ENCODE results near the gene SLC39A6. TPM values are rescaled to one million over a fixed set of nuclear protein-coding genes. Genes with fewer than 3 reads are reported as not detected.
"Not testable (repeated sequence)": the region's sequence is repeated elsewhere in the genome, so short reads cannot be mapped to it uniquely, and the experiment has no call there.

SLC39A6 gene
- total RNA-seq, 2 experiments from 2014 or later: 20.1 to 22.5 TPM

GRCh38 chr18:36109737-36110136 is 19.4 kb downstream of the SLC39A6 start:
- DNase-seq: no peak
- Mint-ChIP-seq H3K4me1 (no peaks in the 10 kb centered on the region), H3K27me3 (no peaks in the 10 kb centered on the region), H3K36me3 (ENCODE audit: low read depth) (peaks cover 24% of the 10 kb centered on the region), H3K4me3 (no peak overlapping the region), H3K27ac (no peak overlapping the region), H3K9me3 (no peaks in the 10 kb centered on the region)
- POLR2A ChIA-PET: no interaction called here
- CTCF ChIA-PET: no interaction called here

GRCh38 chr18:36108601-36109000 is 20.5 kb downstream of the SLC39A6 start:
- peaks cover 18% of the 10 kb centered on the region for H3K36me3 Mint-ChIP-seq (ENCODE audit: low read depth)
- no peaks in the 10 kb centered on the region for H3K9me3 Mint-ChIP-seq
- no peaks in the 10 kb centered on the region for H3K27me3 Mint-ChIP-seq
- no peak overlapping the region for H3K27ac Mint-ChIP-seq
- no peaks in the 10 kb centered on the region for H3K4me1 Mint-ChIP-seq
- H3K4me3 Mint-ChIP-seq: no peak overlapping the region
- ChIA-PET CTCF (no interaction called here), POLR2A (no interaction called here)
- no peak for DNase-seq

- POLR2A ChIA-PET: no interaction called here
Measured at GRCh38 chr18:36108196-36108595, 20.9 kb downstream of the SLC39A6 start.

DNA sequence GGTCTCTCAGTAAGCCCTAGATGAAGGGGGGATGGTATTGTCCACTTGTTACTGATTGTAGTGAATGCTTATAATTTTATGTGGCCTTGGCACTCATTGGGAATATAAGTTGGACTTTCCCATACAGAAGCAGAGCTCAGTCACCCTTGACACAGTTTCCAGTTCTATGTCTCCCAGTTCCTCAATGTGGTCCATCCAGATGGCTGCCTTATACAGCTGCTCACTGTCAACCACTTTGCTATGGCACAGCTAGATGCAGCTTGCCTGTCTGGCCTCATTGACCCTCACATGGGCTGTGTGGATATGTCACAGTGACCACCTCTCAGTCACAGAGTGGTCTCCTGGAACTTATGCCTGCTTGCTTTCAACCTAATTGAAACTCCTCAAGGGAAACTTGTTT is 21.7 kb downstream of the SLC39A6 start:
- H3K4me3 Mint-ChIP-seq: no peak overlapping the region
- H3K9me3 Mint-ChIP-seq: peaks cover under 1% of the 10 kb centered on the region
- ChIA-PET CTCF (interaction anchor here (0.6 to 0.7 kb wide), 2 partner anchors 10 to 11 kb away, joined by 3 read pairs; no protein-coding TSS in a partner anchor), POLR2A (no interaction called here)
- no peak for DNase-seq
- peaks cover 14% of the 10 kb centered on the region for H3K36me3 Mint-ChIP-seq (ENCODE audit: low read depth)
- H3K27ac Mint-ChIP-seq: no peak overlapping the region
- H3K4me1 Mint-ChIP-seq: peaks cover 2% of the 10 kb centered on the region
- peaks cover 3% of the 10 kb centered on the region for H3K27me3 Mint-ChIP-seq

More at GRCh38 chr18:36108196-36108595, 20.9 kb downstream of the SLC39A6 start:
- DNase-seq: no peak
- H3K27ac Mint-ChIP-seq: no peak overlapping the region
- H3K36me3 Mint-ChIP-seq (ENCODE audit: low read depth): peaks cover 17% of the 10 kb centered on the region
- H3K9me3 Mint-ChIP-seq: no peaks in the 10 kb centered on the region
- no peaks in the 10 kb centered on the region for H3K27me3 Mint-ChIP-seq
- no peak overlapping the region for H3K4me3 Mint-ChIP-seq
- peaks cover 2% of the 10 kb centered on the region for H3K4me1 Mint-ChIP-seq
- CTCF ChIA-PET: interaction anchor here (0.7 kb wide), 1 partner anchor 10 kb away, joined by 3 read pairs; no protein-coding TSS in a partner anchor

DNA sequence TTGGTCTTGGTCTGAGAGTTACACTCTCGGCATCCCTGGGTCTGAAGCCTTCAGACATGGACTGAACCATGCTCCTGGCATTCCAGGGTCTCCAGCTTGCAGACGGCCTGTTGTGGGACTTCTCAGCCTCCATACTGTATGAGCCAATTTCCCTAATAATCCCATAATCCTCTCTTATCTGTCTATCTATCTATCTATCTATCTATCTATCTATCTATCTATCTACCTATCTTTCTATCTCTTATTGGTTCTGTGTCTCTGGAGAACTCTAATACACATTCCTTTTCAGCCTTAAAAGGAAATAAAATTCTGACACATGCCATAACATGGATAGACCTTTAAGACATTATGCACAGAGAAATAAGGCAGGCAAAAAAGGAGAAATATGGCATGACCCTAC is 24.4 kb downstream of the SLC39A6 start:
- CTCF ChIA-PET: interaction anchor here (1.1 kb wide), 1 partner anchor 9 kb away, joined by 5 read pairs; no protein-coding TSS in a partner anchor
- peaks cover 6% of the 10 kb centered on the region for H3K27me3 Mint-ChIP-seq
- H3K4me1 Mint-ChIP-seq: peaks cover 2% of the 10 kb centered on the region
- H3K9me3 Mint-ChIP-seq: peaks cover 5% of the 10 kb centered on the region
- no peak overlapping the region for H3K4me3 Mint-ChIP-seq
- no peak for DNase-seq
- no peak overlapping the region for H3K27ac Mint-ChIP-seq
- peaks cover 2% of the 10 kb centered on the region for H3K36me3 Mint-ChIP-seq (ENCODE audit: low read depth)
- POLR2A ChIA-PET: no interaction called here

GRCh38 chr18:36101943-36102342 is 27.2 kb downstream of the SLC39A6 start:
- no peak overlapping the region for H3K4me3 Mint-ChIP-seq
- no peak overlapping the region for H3K27ac Mint-ChIP-seq
- H3K36me3 Mint-ChIP-seq (ENCODE audit: low read depth): no peaks in the 10 kb centered on the region
- ChIA-PET CTCF (no interaction called here), POLR2A (no interaction called here)
- peaks cover 5% of the 10 kb centered on the region for H3K9me3 Mint-ChIP-seq
- peaks cover 8% of the 10 kb centered on the region for H3K27me3 Mint-ChIP-seq
- DNase-seq: no peak
- peaks cover 2% of the 10 kb centered on the region for H3K4me1 Mint-ChIP-seq

GRCh38 chr18:36099311-36099710 is 29.8 kb downstream of the SLC39A6 start:
- POLR2A ChIA-PET: no interaction called here

GRCh38 chr18:36096955-36097354 is 32.2 kb downstream of the SLC39A6 start:
- ChIA-PET CTCF (no interaction called here), POLR2A (no interaction called here)
- DNase-seq: no peak
- H3K27ac Mint-ChIP-seq: no peak overlapping the region
- peaks cover under 1% of the 10 kb centered on the region for H3K9me3 Mint-ChIP-seq
- H3K4me3 Mint-ChIP-seq: no peak overlapping the region
- no peaks in the 10 kb centered on the region for H3K36me3 Mint-ChIP-seq (ENCODE audit: low read depth)
- H3K4me1 Mint-ChIP-seq: peaks cover 11% of the 10 kb centered on the region
- peaks cover 13% of the 10 kb centered on the region for H3K27me3 Mint-ChIP-seq

More at GRCh38 chr18:36099311-36099710, 29.8 kb downstream of the SLC39A6 start:
- H3K4me3 Mint-ChIP-seq: no peak overlapping the region
- H3K27me3 Mint-ChIP-seq: peaks cover 14% of the 10 kb centered on the region
- H3K36me3 Mint-ChIP-seq (ENCODE audit: low read depth): no peaks in the 10 kb centered on the region
- H3K9me3 Mint-ChIP-seq: peaks cover 5% of the 10 kb centered on the region
- DNase-seq: no peak
- H3K4me1 Mint-ChIP-seq: peaks cover 2% of the 10 kb centered on the region
- H3K27ac Mint-ChIP-seq: no peak overlapping the region
- CTCF ChIA-PET: interaction anchor here (0.8 to 1.1 kb wide), 2 partner anchors 70 to 185 kb away, joined by 3 to 5 read pairs; no protein-coding TSS in a partner anchor

- H3K27ac Mint-ChIP-seq: peak overlapping the region; percentile 26
- no peak overlapping the region for H3K4me3 Mint-ChIP-seq
- H3K36me3 Mint-ChIP-seq (ENCODE audit: low read depth): no peaks in the 10 kb centered on the region
- CTCF ChIA-PET: interaction anchor here (0.8 to 1.2 kb wide), 7 partner anchors 9 to 187 kb away, joined by 3 to 5 read pairs (median 3); no protein-coding TSS in a partner anchor
- H3K4me1 Mint-ChIP-seq: peaks cover 11% of the 10 kb centered on the region
- peak; percentile 20 for DNase-seq
- no peaks in the 10 kb centered on the region for H3K9me3 Mint-ChIP-seq
- H3K27me3 Mint-ChIP-seq: peaks cover 12% of the 10 kb centered on the region
- POLR2A ChIA-PET: no interaction called here
Measured at GRCh38 chr18:36095936-36096519, 33.1 kb downstream of the SLC39A6 start.

GRCh38 chr18:36094431-36094830 is 34.7 kb downstream of the SLC39A6 start:
- ChIA-PET POLR2A (no interaction called here), CTCF (no interaction called here)
- DNase-seq: no peak
- H3K27me3 Mint-ChIP-seq: peaks cover 13% of the 10 kb centered on the region
- H3K4me3 Mint-ChIP-seq: no peak overlapping the region
- H3K36me3 Mint-ChIP-seq (ENCODE audit: low read depth): no peaks in the 10 kb centered on the region
- H3K27ac Mint-ChIP-seq: no peak overlapping the region
- no peaks in the 10 kb centered on the region for H3K9me3 Mint-ChIP-seq
- H3K4me1 Mint-ChIP-seq: peaks cover 11% of the 10 kb centered on the region

- H3K4me1 Mint-ChIP-seq: peaks cover 11% of the 10 kb centered on the region
- H3K27me3 Mint-ChIP-seq: peaks cover 13% of the 10 kb centered on the region
- POLR2A ChIA-PET; H3K27ac Mint-ChIP-seq; H3K9me3 Mint-ChIP-seq; H3K4me3 Mint-ChIP-seq; DNase-seq; CTCF ChIA-PET; H3K36me3 Mint-ChIP-seq (ENCODE audit: low read depth): not testable (repeated sequence)
Measured at GRCh38 chr18:36092116-36092515, 37.0 kb downstream of the SLC39A6 start.

- CTCF ChIA-PET: interaction anchor here (0.7 kb wide), 1 partner anchor 202 kb away, joined by 3 read pairs; no protein-coding TSS in a partner anchor
- no peaks in the 10 kb centered on the region for H3K9me3 Mint-ChIP-seq
Measured at GRCh38 chr18:36089001-36089400, 40.1 kb downstream of the SLC39A6 start.

GRCh38 chr18:36088256-36088655 is 40.9 kb downstream of the SLC39A6 start:
- Mint-ChIP-seq H3K27me3 (peaks cover 3% of the 10 kb centered on the region), H3K4me1 (peaks cover 15% of the 10 kb centered on the region), H3K36me3 (ENCODE audit: low read depth) (no peaks in the 10 kb centered on the region), H3K4me3 (no peak overlapping the region), H3K9me3 (no peaks in the 10 kb centered on the region), H3K27ac (no peak overlapping the region)
- POLR2A ChIA-PET: no interaction called here
- CTCF ChIA-PET: no interaction called here
- no peak for DNase-seq

More at GRCh38 chr18:36089001-36089400, 40.1 kb downstream of the SLC39A6 start:
- H3K4me3 Mint-ChIP-seq: no peak overlapping the region
- H3K27me3 Mint-ChIP-seq: peaks cover 5% of the 10 kb centered on the region
- DNase-seq: no peak
- H3K27ac Mint-ChIP-seq: no peak overlapping the region
- no peaks in the 10 kb centered on the region for H3K36me3 Mint-ChIP-seq (ENCODE audit: low read depth)
- peaks cover 13% of the 10 kb centered on the region for H3K4me1 Mint-ChIP-seq
- POLR2A ChIA-PET: no interaction called here

GRCh38 chr18:36086186-36086585 is 43.0 kb downstream of the SLC39A6 start:
- POLR2A ChIA-PET: interaction anchor here (0.6 kb wide), 1 partner anchor 19 kb away, joined by 4 read pairs; no protein-coding TSS in a partner anchor
- Mint-ChIP-seq H3K27me3 (peaks cover 7% of the 10 kb centered on the region), H3K4me3 (no peak overlapping the region), H3K27ac (no peak overlapping the region), H3K36me3 (ENCODE audit: low read depth) (no peaks in the 10 kb centered on the region), H3K9me3 (peaks cover 1% of the 10 kb centered on the region), H3K4me1 (peaks cover 15% of the 10 kb centered on the region)
- CTCF ChIA-PET: interaction anchor here (1.0 to 1.3 kb wide), 2 partner anchors 10 to 33 kb away, joined by 3 to 4 read pairs; no protein-coding TSS in a partner anchor
- no peak for DNase-seq
